Suprapubic skin (tissue), 4 donors: ENCODE results near the gene FSIP1. TPM values are rescaled to one million over a fixed set of nuclear protein-coding genes. Genes with fewer than 3 reads are reported as not detected.
A peak's percentile ranks its signal among the peaks of the same experiment; 100 is the strongest.

Source experiments
- DNase-seq, 2 donors: peaks; one replicate each; pipeline ENCODE4 v3.0.0-alpha.2; 2019; ENCODE audit warnings: low spot score in 2 of 2
- H3K27ac ChIP-seq: fragments of 200-600 bp; sonication (generic); one replicate; pipeline ENCODE4 v1.5.1; 2019
- H3K27me3 ChIP-seq: fragments of 200-600 bp; sonication (generic); one replicate; pipeline ENCODE4 v1.5.1; 2019
- H3K36me3 ChIP-seq: fragments of 200-600 bp; sonication (generic); one replicate; pipeline ENCODE4 v1.5.1; 2019
- H3K4me1 ChIP-seq: fragments of 200-600 bp; sonication (generic); one replicate; pipeline ENCODE4 v1.5.1; 2019
- H3K4me3 ChIP-seq: fragments of 200-600 bp; sonication (generic); one replicate; pipeline ENCODE4 v1.5.1; 2019; ENCODE audit warnings: mild to moderate bottlenecking
- H3K9me3 ChIP-seq: fragments of 200-600 bp; sonication (generic); one replicate; pipeline ENCODE4 v1.5.1; 2019
- CTCF ChIP-seq, 2 donors: fragments of 200-600 bp in 1 of 2; fragments of 450-650 bp in 1 of 2; sonication (generic) in 1 of 2; IDR thresholded peaks; one replicate each; pipeline ENCODE4 v1.5.1; 2016 to 2019; ENCODE audit warnings: antibody characterized with exemption in 2 of 2, mild to moderate bottlenecking in 1 of 2, moderate library complexity in 1 of 2
- EP300 ChIP-seq: sonication (generic); formaldehyde crosslinking; IDR thresholded peaks from one replicate; pipeline ENCODE4 v1.6.1; 2017; ENCODE audit warnings: antibody characterized with exemption
- POLR2A ChIP-seq, 2 donors: fragments of 450-650 bp; IDR thresholded peaks; one replicate each; pipeline ENCODE4 v1.6.1; 2017; ENCODE audit warnings: antibody characterized with exemption in 2 of 2, mild to moderate bottlenecking in 2 of 2, moderate library complexity in 2 of 2
- POLR2AphosphoS5 ChIP-seq, 3 donors: sonication (generic); formaldehyde crosslinking; IDR thresholded peaks; one replicate each; pipeline ENCODE4 v1.6.1; 2017; ENCODE audit warnings: antibody characterized with exemption in 3 of 3
- WGBS: methylation state at CpG from one replicate; pipeline ENCODE4 v1.1.5; 2018; 5-methylcytosine and 5-hydroxymethylcytosine counted together
- total RNA-seq, 4 donors: library from RNA; depleted of rRNA; stranded (reverse); fragments of >200 nt; gene quantifications; one replicate each; pipeline ENCODE4 v1.1.0, GENCODE V29; 2016

FSIP1 gene
- total RNA-seq, 4 donors from 2014 or later = 0.21 to 0.24 TPM; not detected in 2

GRCh38 chr15:39580485-39581241 lies 202.0 kb downstream of the FSIP1 start, which contains the start of gene THBS1:
Gene THBS1, plus strand, starts transcription at chr15:39581079. Its CDS starts 779 bp downstream, at chr15:39581858.
- WGBS = 0% methylated on average over 20 of the region's 74 CpGs
- Histone ChIP-seq H3K4me3 (peak within 1 kb of the TSS; percentile 61), H3K36me3 (peaks cover 28% of the 10 kb centered on the region), H3K9me3 (no peaks in the 10 kb centered on the region), H3K27me3 (no peaks in the 10 kb centered on the region), H3K27ac (peak within 1 kb of the TSS; percentile 94), H3K4me1 (peaks cover 51% of the 10 kb centered on the region)
- peak; percentile 94 to 96 for DNase-seq
- TF ChIP-seq POLR2A (IDR thresholded peaks at IDR 0.05) = peak; percentile 88 to 96
- TF ChIP-seq POLR2AphosphoS5 (IDR thresholded peaks at IDR 0.05) = peak; percentile 30 to 81 (median 47)
- TF ChIP-seq EP300 = no peak
- TF ChIP-seq CTCF (IDR thresholded peaks at IDR 0.05) = peak in 1 of 2 donors; percentile 7

DNA sequence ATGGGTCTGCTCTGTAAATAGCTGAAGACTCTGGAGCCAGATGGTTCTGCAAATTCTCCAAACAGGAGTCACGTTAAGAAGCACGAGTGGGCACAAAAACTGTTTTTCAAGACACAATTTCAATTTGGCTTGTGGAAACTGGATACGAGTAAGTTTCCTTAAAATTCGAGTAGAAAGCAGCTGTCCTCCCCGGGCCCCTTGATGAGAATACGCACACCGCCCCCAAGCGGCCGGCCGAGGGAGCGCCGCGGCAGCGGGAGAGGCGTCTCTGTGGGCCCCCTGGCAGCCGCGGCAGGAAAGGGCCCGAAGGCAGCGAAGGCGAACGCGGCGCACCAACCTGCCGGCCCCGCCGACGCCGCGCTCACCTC lies 202.5 kb downstream of the FSIP1 start:
- under 1% methylated on average over 17 of the region's 29 CpGs for whole genome bisulfite sequencing
- TF ChIP-seq CTCF (IDR thresholded peaks at IDR 0.05) (peak; percentile 93 to 98), POLR2A (IDR thresholded peaks at IDR 0.05) (no peak), POLR2AphosphoS5 (IDR thresholded peaks at IDR 0.05) (peak in 1 of 3 donors; percentile 52), EP300 (no peak)
- Histone ChIP-seq H3K36me3 (peaks cover 22% of the 10 kb centered on the region), H3K4me1 (peaks cover 49% of the 10 kb centered on the region), H3K27ac (peak overlapping the region; percentile 94), H3K4me3 (peak overlapping the region; percentile 61), H3K27me3 (no peaks in the 10 kb centered on the region), H3K9me3 (no peaks in the 10 kb centered on the region)
- DNase-seq = peak; percentile 93 to 96

GRCh38 chr15:39579487-39580116 lies 203.0 kb downstream of the FSIP1 start:
- TF ChIP-seq CTCF (IDR thresholded peaks at IDR 0.05) (no peak), POLR2AphosphoS5 (IDR thresholded peaks at IDR 0.05) (peak in 1 of 3 donors; percentile 54), EP300 (no peak), POLR2A (IDR thresholded peaks at IDR 0.05) (no peak)
- H3K4me3 ChIP-seq = peak overlapping the region; percentile 61
- no peaks in the 10 kb centered on the region for H3K27me3 ChIP-seq
- no peaks in the 10 kb centered on the region for H3K9me3 ChIP-seq
- WGBS = 14% methylated on average over 18 of the region's 18 CpGs
- peaks cover 19% of the 10 kb centered on the region for H3K36me3 ChIP-seq
- peaks cover 49% of the 10 kb centered on the region for H3K4me1 ChIP-seq
- DNase-seq = peak; percentile 81 to 87
- H3K27ac ChIP-seq = peak overlapping the region; percentile 94

DNA sequence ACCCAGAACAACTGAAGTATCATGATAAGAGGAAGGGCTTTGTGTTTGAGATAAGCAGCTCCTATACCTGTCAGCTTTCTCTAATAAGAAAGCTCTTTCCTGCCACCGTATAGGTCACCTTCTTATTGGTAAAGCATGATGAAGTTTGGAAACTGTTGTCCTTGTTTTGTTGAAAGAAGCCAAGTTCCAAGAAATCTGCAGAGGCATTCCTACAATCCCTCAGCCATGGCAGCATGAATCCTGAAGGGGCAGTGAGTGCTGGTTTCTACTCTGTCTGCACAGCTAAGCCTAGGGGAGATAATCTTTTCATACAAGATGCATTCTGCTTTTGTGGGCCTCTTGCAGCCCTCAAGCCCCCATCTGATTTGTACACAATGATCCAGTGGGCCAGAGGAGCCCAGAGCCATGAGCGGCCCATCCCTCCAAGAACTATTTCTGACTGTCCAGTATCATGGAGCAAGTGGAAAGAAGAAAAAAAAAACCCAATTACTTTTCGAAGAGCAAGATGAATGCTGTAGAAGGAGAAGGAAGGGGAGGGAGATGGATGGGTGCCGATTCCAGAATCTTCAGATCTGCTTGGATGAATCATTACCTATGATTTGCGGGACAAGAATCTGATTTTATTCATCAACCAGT lies 203.7 kb downstream of the FSIP1 start:
- no peak for DNase-seq
- no peak for TF ChIP-seq POLR2AphosphoS5 (IDR thresholded peaks at IDR 0.05)
- WGBS = 47% methylated on average over 5 of the region's 5 CpGs
- Histone ChIP-seq H3K27me3 (no peaks in the 10 kb centered on the region), H3K4me3 (peak overlapping the region; percentile 61), H3K27ac (peak overlapping the region; percentile 94), H3K36me3 (peaks cover 13% of the 10 kb centered on the region), H3K4me1 (peaks cover 48% of the 10 kb centered on the region), H3K9me3 (no peaks in the 10 kb centered on the region)

DNA sequence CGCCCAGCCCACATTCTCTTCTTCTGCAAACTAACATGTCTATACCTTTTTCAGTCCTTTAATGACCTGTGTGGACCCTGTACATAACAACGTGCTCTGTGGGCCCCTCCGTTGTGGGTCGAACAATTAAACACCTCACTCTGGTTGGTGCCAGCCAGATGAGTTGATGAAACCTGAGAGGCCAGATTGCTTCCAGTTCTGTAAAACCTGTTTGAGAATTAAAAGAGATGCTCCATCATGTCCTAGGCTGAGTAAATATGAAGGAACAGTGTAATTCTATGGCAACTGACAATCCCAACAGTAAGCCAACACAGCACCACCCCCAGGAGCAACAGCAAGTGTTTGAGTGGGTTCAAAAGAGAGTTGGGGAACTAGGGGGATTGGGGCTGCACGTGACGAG lies 207.5 kb downstream of the FSIP1 start:
- WGBS = 84% methylated on average over 6 of the region's 6 CpGs
- H3K9me3 ChIP-seq = no peaks in the 10 kb centered on the region
- H3K27ac ChIP-seq = no peak overlapping the region
- no peaks in the 10 kb centered on the region for H3K36me3 ChIP-seq
- no peak for DNase-seq
- TF ChIP-seq CTCF (IDR thresholded peaks at IDR 0.05) (no peak), POLR2AphosphoS5 (IDR thresholded peaks at IDR 0.05) (no peak), EP300 (no peak), POLR2A (IDR thresholded peaks at IDR 0.05) (no peak)
- H3K27me3 ChIP-seq = no peaks in the 10 kb centered on the region
- no peak overlapping the region for H3K4me3 ChIP-seq
- peaks cover 14% of the 10 kb centered on the region for H3K4me1 ChIP-seq
